Aorta (tissue), 5 donors: ENCODE measurements around the gene ACTL8. TPM values are rescaled to one million over a fixed set of nuclear protein-coding genes. Genes with fewer than 3 reads are reported as not detected.

Experiments used
- ATAC-seq: fragments of 200-7000 bp; cut with Tn5 transposase; one replicate; pipeline ENCODE4 v1.9.1; 2022; ENCODE audit warnings: moderate library complexity; ENCODE audit not compliant: low FRiP score
- DNase-seq, 2 donors: peaks; one replicate each; pipeline ENCODE4 v3.0.0-alpha.2; 2020
- H3K27ac ChIP-seq, 2 donors: one replicate each; pipeline ENCODE4 v1.5.1; 2013; ENCODE audit warnings: low read length in 2 of 2, mild to moderate bottlenecking in 2 of 2, moderate library complexity in 2 of 2, control low read depth in 1 of 2, inconsistent platforms in 1 of 2, low read depth in 1 of 2
- H3K27me3 ChIP-seq, 2 donors: one replicate each; pipeline ENCODE4 v1.6.1; 2013; ENCODE audit warnings: control low read depth in 1 of 2, low read length in 1 of 2, mild to moderate bottlenecking in 1 of 2, moderate library complexity in 1 of 2; ENCODE audit not compliant: insufficient read depth in 2 of 2, control insufficient read depth in 1 of 2
- H3K36me3 ChIP-seq, 2 donors: one replicate each; pipeline ENCODE4 v1.6.1; 2013; ENCODE audit warnings: control low read depth in 1 of 2, low read length in 1 of 2, mild to moderate bottlenecking in 1 of 2; ENCODE audit not compliant: insufficient read depth in 2 of 2, control insufficient read depth in 1 of 2
- H3K4me1 ChIP-seq, 2 donors: one replicate each; pipeline ENCODE4 v1.6.1; 2013; ENCODE audit warnings: low read length in 2 of 2, control low read depth in 1 of 2, mild to moderate bottlenecking in 1 of 2, moderate library complexity in 1 of 2; ENCODE audit not compliant: insufficient read depth in 2 of 2, control insufficient read depth in 1 of 2
- H3K4me3 ChIP-seq, 2 donors: one replicate each; pipeline ENCODE4 v1.5.1; 2013; ENCODE audit warnings: low read length in 2 of 2, control low read depth in 1 of 2, mild to moderate bottlenecking in 1 of 2
- H3K9me3 ChIP-seq: one replicate; pipeline ENCODE4 v1.6.1; 2013; ENCODE audit warnings: mild to moderate bottlenecking, low read length; ENCODE audit not compliant: control insufficient read depth
- WGBS, 2 donors: extraction: QIAGEN DNeasy Blood & Tissue Kit; methylation state at CpG; one replicate each; pipeline ENCODE4 v1.1.7; 2013; 5-methylcytosine and 5-hydroxymethylcytosine counted together
- intact Hi-C, 2 donors: fragments of 100-400 bp; cut with DNase I; formaldehyde crosslinking; loops; one replicate each; pipeline versions ENCODE4 v1.14.2 to v1.15.0; 2022
- polyA plus RNA-seq, 2 donors: library from polyadenylated mRNA; stranded (reverse); fragments of 200-250 nt; gene quantifications; one replicate each; pipeline ENCODE4 v1.2.3, GENCODE V29; 2013
- total RNA-seq, 2 donors: library from RNA; stranded (reverse); fragmentation: NEBNext Ultra II Directional; extraction: Animal tissue kit (Norgen Biotek cat#: 25700); gene quantifications; one replicate each; pipeline ENCODE4 v1.2.1, GENCODE V29; 2021
- donor health status: healthy with polysubstance abuse.
- donor health status: Bipolar disorder and iron deficiency.
- donor health status: DM: no; HTN: no; CAD: no.
- donor health status: DM: no; HTN: no; CAD: no.
- donor health status: DM: yes; HTN: yes; CAD: no.

The ACTL8 gene
- total and polyA plus RNA-seq, 4 donors = not detected

GRCh38 chr1:17780916-17781315, 25.8 kb downstream of the ACTL8 start:
- H3K27ac ChIP-seq = no peak overlapping the region
- no peaks in the 10 kb centered on the region for H3K4me1 ChIP-seq
- H3K36me3 ChIP-seq = no peaks in the 10 kb centered on the region
- intact Hi-C loops = no loop called here
- DNase-seq (no peak), ATAC-seq (no peak)
- H3K9me3 ChIP-seq = peaks cover 1% of the 10 kb centered on the region
- H3K27me3 ChIP-seq = no peaks in the 10 kb centered on the region
- no peak overlapping the region for H3K4me3 ChIP-seq
- WGBS, 2 donors = 80% methylated on average over 4 of the region's 4 CpGs

GRCh38 chr1:17789926-17790325, 34.8 kb downstream of the ACTL8 start:
- WGBS, 2 donors = 76 to 80% methylated on average over 5 of the region's 5 CpGs
- Histone ChIP-seq H3K27me3 (no peaks in the 10 kb centered on the region), H3K9me3 (no peaks in the 10 kb centered on the region), H3K36me3 (no peaks in the 10 kb centered on the region), H3K4me1 (no peaks in the 10 kb centered on the region), H3K27ac (no peak overlapping the region), H3K4me3 (no peak overlapping the region)
- ATAC-seq = no peak
- intact Hi-C loops = no loop called here
- DNase-seq = no peak

- intact Hi-C loops = no loop called here
- H3K36me3 ChIP-seq = no peaks in the 10 kb centered on the region
- ATAC-seq = no peak
- no peaks in the 10 kb centered on the region for H3K27me3 ChIP-seq
- H3K27ac ChIP-seq = no peak overlapping the region
- WGBS, 2 donors = 71 to 73% methylated on average over 4 of the region's 4 CpGs
- no peak for DNase-seq
- no peaks in the 10 kb centered on the region for H3K4me1 ChIP-seq
- no peak overlapping the region for H3K4me3 ChIP-seq
- H3K9me3 ChIP-seq = no peaks in the 10 kb centered on the region
Observed at GRCh38 chr1:17790383-17791054, 35.4 kb downstream of the ACTL8 start.

GRCh38 chr1:17791055-17791390, 35.9 kb downstream of the ACTL8 start:
- H3K36me3 ChIP-seq = no peaks in the 10 kb centered on the region
- H3K4me1 ChIP-seq = no peaks in the 10 kb centered on the region
- 54 to 58% methylated on average over 9 of the region's 9 CpGs for WGBS, 2 donors
- H3K4me3 ChIP-seq = no peak overlapping the region
- intact Hi-C loops = no loop called here
- H3K9me3 ChIP-seq = no peaks in the 10 kb centered on the region
- ATAC-seq (no peak), DNase-seq (no peak)
- H3K27me3 ChIP-seq = no peaks in the 10 kb centered on the region
- no peak overlapping the region for H3K27ac ChIP-seq

- intact Hi-C loops = no loop called here
- ATAC-seq (no peak), DNase-seq (no peak)
- H3K4me3 ChIP-seq = no peak overlapping the region
- H3K9me3 ChIP-seq = no peaks in the 10 kb centered on the region
- H3K27me3 ChIP-seq = no peaks in the 10 kb centered on the region
- no peaks in the 10 kb centered on the region for H3K36me3 ChIP-seq
- H3K27ac ChIP-seq = no peak overlapping the region
- 69 to 72% methylated on average over 7 of the region's 7 CpGs for WGBS, 2 donors
- H3K4me1 ChIP-seq = no peaks in the 10 kb centered on the region
Observed at GRCh38 chr1:17791480-17791879, 36.3 kb downstream of the ACTL8 start.

- no peak overlapping the region for H3K27ac ChIP-seq
- no peak for ATAC-seq
- no peaks in the 10 kb centered on the region for H3K27me3 ChIP-seq
- intact Hi-C loops = no loop called here
- no peaks in the 10 kb centered on the region for H3K36me3 ChIP-seq
- 76 to 77% methylated on average over 6 of the region's 6 CpGs for WGBS, 2 donors
- no peak for DNase-seq
- no peak overlapping the region for H3K4me3 ChIP-seq
- H3K4me1 ChIP-seq = no peaks in the 10 kb centered on the region
- no peaks in the 10 kb centered on the region for H3K9me3 ChIP-seq
Observed at GRCh38 chr1:17792421-17792820, 37.3 kb downstream of the ACTL8 start.

GRCh38 chr1:17795081-17795809, 40.1 kb downstream of the ACTL8 start:
- intact Hi-C loops = no loop called here
- H3K36me3 ChIP-seq = no peaks in the 10 kb centered on the region
- no peaks in the 10 kb centered on the region for H3K27me3 ChIP-seq
- H3K9me3 ChIP-seq = no peaks in the 10 kb centered on the region
- no peak overlapping the region for H3K27ac ChIP-seq
- no peak for ATAC-seq
- H3K4me3 ChIP-seq = no peak overlapping the region
- H3K4me1 ChIP-seq = no peaks in the 10 kb centered on the region
- DNase-seq = no peak
- 58 to 59% methylated on average over 15 of the region's 15 CpGs for WGBS, 2 donors

- no peaks in the 10 kb centered on the region for H3K9me3 ChIP-seq
- DNase-seq = no peak
- ATAC-seq = no peak
- no peak overlapping the region for H3K4me3 ChIP-seq
- H3K4me1 ChIP-seq = no peaks in the 10 kb centered on the region
- 70 to 74% methylated on average over 10 of the region's 10 CpGs for WGBS, 2 donors
- H3K36me3 ChIP-seq = no peaks in the 10 kb centered on the region
- intact Hi-C loops = no loop called here
- no peak overlapping the region for H3K27ac ChIP-seq
- no peaks in the 10 kb centered on the region for H3K27me3 ChIP-seq
Observed at GRCh38 chr1:17795836-17796645, 40.9 kb downstream of the ACTL8 start.
